NCI-H2196 (cell line): ENCODE measurements around the gene GALR3.

Experiments
- DNase-seq: peaks from one replicate; lab custom pipeline; 2025; ENCODE audit not compliant: unreplicated experiment; lab: John Stamatoyannopoulos, UW

GALR3 gene

GRCh38 chr22:37862570-37863325, 39.6 kb downstream of the GALR3 start:
- DNase-seq: no peak

- no peak for DNase-seq
Observed at GRCh38 chr22:37865510-37865909, 42.3 kb downstream of the GALR3 start.

- no peak for DNase-seq
Observed at GRCh38 chr22:37870273-37870672, 47.1 kb downstream of the GALR3 start.
